Measurements from ENCODE around the gene CYP3A4. TPM values are rescaled to one million over a fixed set of nuclear protein-coding genes. Genes with fewer than 3 reads are reported as not detected.

The CYP3A4 gene
- total and polyA plus RNA-seq, 2 of the 8 experiments (the other 6 are each of a cell fraction or from before 2014, with no cell fraction given) = not detected

DNA sequence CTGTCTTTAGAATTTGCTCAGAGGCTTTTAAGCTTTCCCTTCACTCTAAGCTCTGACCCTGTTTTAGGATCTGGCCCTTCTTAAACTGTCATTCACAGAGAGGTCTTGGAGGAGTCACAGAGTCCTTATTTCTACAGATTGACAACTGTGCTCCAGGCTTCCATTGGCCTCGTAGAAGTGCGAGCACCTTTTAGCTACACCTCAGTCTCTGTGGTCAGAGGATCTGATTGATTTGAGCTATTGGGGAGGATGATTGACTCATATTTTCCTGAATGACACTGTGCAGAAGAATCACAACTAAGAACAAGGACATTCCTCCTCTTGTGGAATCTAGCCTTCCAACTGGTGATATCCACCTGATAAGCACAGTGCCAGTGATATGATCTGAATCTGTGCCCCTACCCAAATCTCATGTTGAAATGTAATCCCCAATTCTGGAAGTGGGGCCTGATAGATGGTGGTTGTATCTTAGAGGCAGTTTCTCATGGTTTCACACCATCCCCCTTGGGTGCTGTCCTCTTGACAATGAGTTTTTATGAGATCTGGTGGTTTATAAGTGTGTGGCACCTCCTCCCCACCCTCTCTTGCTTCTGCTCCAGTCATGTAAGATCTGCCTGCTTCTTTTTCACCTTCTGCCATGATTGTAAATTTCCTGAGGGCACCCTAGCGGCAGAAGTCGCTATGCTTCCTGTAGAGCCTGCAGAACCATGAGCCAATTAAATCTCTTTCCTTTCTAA lies 52.2 kb downstream of the CYP3A4 start:
- Histone ChIP-seq H2BK5ac (ENCODE audit: low read depth, low read length) (no peak overlapping the region), H2AFZ (ENCODE audit: low read length) (no peak overlapping the region), H3K23ac (ENCODE audit: insufficient read length) (no peak overlapping the region), H3K9me3 (ENCODE audit: insufficient read depth in 2 of 2, low read depth in 1 of 2, low read length in 1 of 2) (no peaks in the 10 kb centered on the region), H3K4me2 (ENCODE audit: insufficient read depth in 1 of 2, low read depth in 2 of 2, low read length in 2 of 2) (no peak overlapping the region), H2AK5ac (ENCODE audit: low read depth, low read length) (no peak overlapping the region), H3K4ac (replicated peaks; ENCODE audit: insufficient read length, low read depth, low read length) (no peak overlapping the region), H2BK12ac (ENCODE audit: low read depth, low read length) (no peak overlapping the region), H3K4me1 (replicated peaks in 1 of 4; ENCODE audit: control insufficient read depth in 3 of 4, insufficient read depth in 4 of 4, low read length in 3 of 4) (no peaks in the 10 kb centered on the region), H3K56ac (replicated peaks; ENCODE audit: insufficient read length, low read depth, low read length) (no peak overlapping the region), H4K20me1 (replicated peaks in 1 of 2; ENCODE audit: control insufficient read depth in 1 of 2, insufficient read depth in 2 of 2, low read length in 2 of 2) (no peaks in the 10 kb centered on the region), H4K91ac (replicated peaks; ENCODE audit: insufficient read length, low read length) (no peak overlapping the region), H3K4me3 (ENCODE audit: extremely low read depth in 1 of 4, insufficient read depth in 2 of 4, low read depth in 3 of 4, low read length in 4 of 4) (no peak overlapping the region), H3K27ac (ENCODE audit: low read depth, low read length) (no peak overlapping the region), H4K8ac (ENCODE audit: extremely low read depth, insufficient read depth, low read length) (no peak overlapping the region), H2BK15ac (ENCODE audit: low read length) (no peak overlapping the region), H3K36me3 (ENCODE audit: control insufficient read depth in 2 of 4, insufficient read depth in 4 of 4, low read length in 3 of 4) (no peaks in the 10 kb centered on the region), H4K5ac (ENCODE audit: insufficient read length, low read depth, low read length) (no peak overlapping the region), H3K23me2 (ENCODE audit: low read depth, low read length) (no peaks in the 10 kb centered on the region), H3K18ac (ENCODE audit: extremely low read depth, low read length) (no peak overlapping the region), H3K27me3 (replicated peaks in 1 of 4; ENCODE audit: control insufficient read depth in 3 of 4, extremely low read depth in 1 of 4, insufficient read depth in 3 of 4, low read length in 3 of 4) (no peaks in the 10 kb centered on the region), H3K9ac (replicated peaks in 1 of 4; ENCODE audit: extremely low read depth in 1 of 4, low read depth in 3 of 4, low read length in 3 of 4) (no peak overlapping the region), H3K14ac (ENCODE audit: insufficient read length) (no peak overlapping the region), H3K79me2 (ENCODE audit: control insufficient read depth in 1 of 2, insufficient read depth in 2 of 2, low read length in 2 of 2) (no peaks in the 10 kb centered on the region), H2BK120ac (replicated peaks; ENCODE audit: low read depth, low read length) (no peak overlapping the region), H3K79me1 (ENCODE audit: low read depth, low read length) (no peaks in the 10 kb centered on the region), H2BK20ac (ENCODE audit: low read length) (no peak overlapping the region)
- 91% methylated on average over 4 of the region's 4 CpGs; no CpG with 5 or more reads in 1 of the 2 experiments for WGBS, 2 experiments (ENCODE audit: extremely low coverage in 1 of 2, insufficient coverage in 1 of 2, insufficient read length in 1 of 2, insufficient replicate concordance in 2 of 2, low coverage in 1 of 2, low lambda C conversion rate in 2 of 2, missing lambda C conversion rate in 1 of 2)
- ChIA-PET CTCF (ENCODE audit: partially characterized antibody) (interaction anchor here (0.5 to 2.0 kb wide), 2 partner anchors 8 to 259 kb away, joined by 3 to 11 read pairs; no protein-coding TSS in a partner anchor), POLR2A (ENCODE audit: partially characterized antibody) (interaction anchor here (0.5 to 1.2 kb wide), 2 partner anchors 9 to 232 kb away, joined by 3 to 4 read pairs; partner anchors contain the start of gene ZNF394)
- DNase-seq (ENCODE audit: low read depth in 1 of 2, low spot score in 2 of 2) = no peak
- no peak for FAIRE-seq
